ENCODE results near the gene BICDL2. TPM values are rescaled to one million over a fixed set of nuclear protein-coding genes. Genes with fewer than 3 reads are reported as not detected.

The BICDL2 gene
- polyA plus RNA-seq, 1 experiment, result not detected

GRCh38 chr16:2987833-2988232 lies 48.9 kb downstream of the BICDL2 start:
- Histone ChIP-seq H3K9me3 (ENCODE audit: control insufficient read depth, insufficient read depth, low read length) (no peaks in the 10 kb centered on the region), H3K27me3 (ENCODE audit: control insufficient read depth, insufficient read depth, low read length) (peaks cover 20% of the 10 kb centered on the region), H3K4me3 (ENCODE audit: low read depth, low read length) (no peak overlapping the region), H3K27ac (ENCODE audit: low read depth, low read length) (no peak overlapping the region)
- TF ChIP-seq CTCF (IDR thresholded peaks at IDR 0.05; ENCODE audit: low read depth, low read length), result no peak
- CTCF ChIA-PET, result interaction anchor here (0.5 kb wide), 1 partner anchor 130 kb away, joined by 3 read pairs; no protein-coding TSS in a partner anchor
- no peak for DNase-seq (ENCODE audit: low read depth, low spot score)
- POLR2A ChIA-PET, result no interaction called here

DNA sequence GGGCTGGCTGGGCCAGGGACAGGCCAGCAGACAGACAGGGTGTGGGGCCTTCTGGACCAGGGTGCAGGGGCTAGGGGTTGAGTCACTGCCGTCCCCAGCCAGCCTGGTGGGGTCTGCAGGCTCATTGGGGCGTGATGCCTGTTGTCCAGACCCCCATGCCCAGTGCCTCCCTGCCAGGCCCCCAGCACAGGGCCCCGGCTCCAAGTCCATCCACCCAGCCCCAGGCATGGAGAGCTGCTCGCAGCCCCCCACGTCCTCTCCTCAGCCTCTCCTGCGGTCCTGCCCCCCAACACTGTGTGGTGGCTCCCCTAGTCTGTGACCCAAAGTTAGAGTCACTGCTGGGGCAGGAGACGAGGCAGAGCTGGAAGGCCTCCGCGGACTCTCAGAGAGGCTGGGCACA lies 49.5 kb downstream of the BICDL2 start:
- CTCF ChIA-PET, result interaction anchor here (0.5 kb wide), 1 partner anchor 130 kb away, joined by 3 read pairs; no protein-coding TSS in a partner anchor
- Histone ChIP-seq H3K9me3 (ENCODE audit: control insufficient read depth, insufficient read depth, low read length) (no peaks in the 10 kb centered on the region), H3K27ac (ENCODE audit: low read depth, low read length) (no peak overlapping the region), H3K4me3 (ENCODE audit: low read depth, low read length) (no peak overlapping the region), H3K27me3 (ENCODE audit: control insufficient read depth, insufficient read depth, low read length) (peaks cover 20% of the 10 kb centered on the region)
- POLR2A ChIA-PET, result no interaction called here
- TF ChIP-seq CTCF (IDR thresholded peaks at IDR 0.05; ENCODE audit: low read depth, low read length), result no peak
- DNase-seq (ENCODE audit: low read depth, low spot score), result no peak

DNA sequence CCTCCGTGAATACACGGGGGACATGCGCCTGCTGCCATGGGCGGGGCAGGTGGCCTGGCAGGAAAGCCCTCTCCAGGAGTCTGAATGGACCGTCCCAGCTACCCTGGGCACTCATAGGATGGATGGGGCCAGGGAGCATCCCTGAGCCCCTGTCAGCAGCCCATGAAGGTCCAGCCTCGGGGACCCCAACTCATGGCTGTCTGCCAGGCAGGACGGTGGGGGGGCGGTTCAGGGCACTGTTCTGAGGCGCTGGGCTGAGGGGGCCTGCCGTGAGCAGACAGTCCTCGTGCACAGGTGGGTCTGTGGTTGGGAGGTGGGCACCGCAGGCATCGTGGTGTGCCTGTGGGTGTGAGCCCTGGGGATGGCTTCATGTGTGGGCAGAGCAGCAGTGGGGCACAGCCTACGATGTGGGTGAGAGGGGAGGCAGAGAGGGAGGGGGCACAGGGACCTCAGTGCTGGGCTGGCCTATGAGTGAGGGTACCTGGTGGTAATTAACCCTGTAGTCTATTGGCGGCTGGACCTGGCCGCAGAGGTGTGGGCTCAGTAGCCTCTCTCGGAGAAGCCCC lies 50.0 kb downstream of the BICDL2 start:
- Histone ChIP-seq H3K4me3 (ENCODE audit: low read depth, low read length) (no peak overlapping the region), H3K27ac (ENCODE audit: low read depth, low read length) (no peak overlapping the region), H3K27me3 (ENCODE audit: control insufficient read depth, insufficient read depth, low read length) (peaks cover 20% of the 10 kb centered on the region), H3K9me3 (ENCODE audit: control insufficient read depth, insufficient read depth, low read length) (no peaks in the 10 kb centered on the region)
- no peak for TF ChIP-seq CTCF (IDR thresholded peaks at IDR 0.05; ENCODE audit: low read depth, low read length)
- DNase-seq (ENCODE audit: low read depth, low spot score), result no peak
- ChIA-PET CTCF (no interaction called here), POLR2A (no interaction called here)

GRCh38 chr16:2985893-2986355 lies 50.8 kb downstream of the BICDL2 start:
- CTCF ChIA-PET, result no interaction called here
- POLR2A ChIA-PET, result no interaction called here

More at GRCh38 chr16:2985893-2986355, 50.8 kb downstream of the BICDL2 start:
- H3K9me3 ChIP-seq (ENCODE audit: control insufficient read depth, insufficient read depth, low read length), result peaks cover 1% of the 10 kb centered on the region; the same call in 1 of the 2 replicates
- H3K27me3 ChIP-seq (ENCODE audit: control insufficient read depth, insufficient read depth, low read length), result peaks cover 20% of the 10 kb centered on the region
- no peak for TF ChIP-seq CTCF (IDR thresholded peaks at IDR 0.05; ENCODE audit: low read depth, low read length)
- no peak overlapping the region for H3K4me3 ChIP-seq (ENCODE audit: low read depth, low read length)
- no peak for DNase-seq (ENCODE audit: low read depth, low spot score)
- H3K27ac ChIP-seq (ENCODE audit: low read depth, low read length), result no peak overlapping the region

All from AG04450 (cell line).